Measurements from ENCODE around the gene CFAP20.

CFAP20 gene

GRCh38 chr16:58129097-58129936 lies at the start of gene CFAP20:
Gene CFAP20, minus strand, starts transcription at chr16:58129381. Its CDS starts 266 bp downstream, at chr16:58129115.
- DNase-seq (ENCODE audit: low read depth in 2 of 2) = peak; percentile 86 to 94

DNA sequence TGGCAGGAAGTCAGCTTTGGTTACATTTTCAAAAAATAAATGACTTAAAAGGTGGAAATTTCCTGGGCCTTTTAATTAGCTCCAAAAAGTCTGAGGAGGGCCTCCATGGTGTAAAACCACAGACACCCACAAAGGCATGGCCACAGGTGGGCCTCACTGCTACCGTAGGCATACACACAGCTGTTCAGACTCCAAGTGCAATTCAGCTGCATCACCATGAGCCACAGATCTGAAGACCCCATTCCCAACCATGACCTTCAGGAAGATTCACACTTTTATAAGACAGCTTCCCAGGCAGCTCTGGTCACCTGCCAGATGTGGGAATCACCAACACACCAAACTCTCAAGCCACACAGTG lies 48.2 kb upstream of the CFAP20 start:
- DNase-seq (ENCODE audit: low read depth in 2 of 2) = no peak

DNA sequence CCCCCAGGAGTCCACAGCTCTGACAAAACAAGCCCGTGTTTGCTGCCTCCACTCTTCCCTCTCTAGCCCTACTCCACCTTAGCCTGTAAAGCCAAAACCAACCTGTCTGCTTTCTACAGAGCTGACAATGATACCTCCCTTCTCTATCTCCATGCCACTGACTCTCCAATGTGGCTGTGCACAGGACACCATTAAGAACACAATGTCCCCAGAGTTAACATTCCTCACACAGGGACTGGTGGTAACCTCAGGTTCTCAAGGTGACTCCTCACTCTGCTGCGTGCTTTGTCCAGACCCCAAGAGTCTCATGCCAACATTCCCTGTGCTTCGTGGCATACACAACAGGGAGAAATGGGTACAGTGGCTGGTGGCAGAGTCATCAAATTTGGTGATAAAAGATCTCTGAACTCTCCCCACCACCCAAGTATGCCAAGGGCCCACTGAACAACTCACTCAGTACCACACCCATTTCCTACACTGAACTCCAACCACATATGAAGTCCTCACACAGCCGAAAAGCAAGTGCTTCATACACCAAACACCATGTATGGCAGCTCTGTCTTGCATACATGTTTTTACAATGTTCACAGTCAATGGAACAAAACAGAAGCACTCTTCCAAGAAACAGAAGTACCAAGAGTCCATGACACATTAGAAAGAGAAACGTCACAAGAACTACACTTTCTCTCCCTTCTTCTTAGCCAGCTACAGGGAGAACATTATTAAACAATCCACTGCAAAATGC lies 47.6 kb upstream of the CFAP20 start:
- no peak for DNase-seq (ENCODE audit: low read depth in 2 of 2)

GRCh38 chr16:58170223-58170622 lies 41.0 kb upstream of the CFAP20 start:
- DNase-seq (ENCODE audit: low read depth in 2 of 2) = no peak

DNA sequence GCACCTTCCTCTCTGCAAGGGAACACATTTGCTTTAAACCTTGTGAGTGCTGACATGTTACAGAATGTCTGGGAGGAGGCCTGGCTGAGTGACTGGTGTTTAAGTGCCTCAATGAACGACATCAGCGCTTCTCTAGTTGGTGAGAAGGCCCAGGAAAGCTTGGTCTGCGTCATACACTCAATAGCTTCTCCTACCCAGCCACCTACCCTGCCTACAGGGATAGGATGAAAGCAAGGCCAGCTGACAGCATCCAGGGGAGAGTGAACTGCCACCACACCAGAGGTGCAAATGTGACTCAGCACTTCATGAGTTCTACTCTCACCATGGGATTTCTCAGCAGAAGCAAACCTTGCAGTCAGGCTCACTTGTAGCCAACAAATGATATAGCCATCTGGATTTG lies 31.7 kb upstream of the CFAP20 start:
- no peak for DNase-seq (ENCODE audit: low read depth in 2 of 2)

- DNase-seq (ENCODE audit: low read depth in 2 of 2) = no peak
Observed at GRCh38 chr16:58158725-58159124, 29.5 kb upstream of the CFAP20 start.

DNA sequence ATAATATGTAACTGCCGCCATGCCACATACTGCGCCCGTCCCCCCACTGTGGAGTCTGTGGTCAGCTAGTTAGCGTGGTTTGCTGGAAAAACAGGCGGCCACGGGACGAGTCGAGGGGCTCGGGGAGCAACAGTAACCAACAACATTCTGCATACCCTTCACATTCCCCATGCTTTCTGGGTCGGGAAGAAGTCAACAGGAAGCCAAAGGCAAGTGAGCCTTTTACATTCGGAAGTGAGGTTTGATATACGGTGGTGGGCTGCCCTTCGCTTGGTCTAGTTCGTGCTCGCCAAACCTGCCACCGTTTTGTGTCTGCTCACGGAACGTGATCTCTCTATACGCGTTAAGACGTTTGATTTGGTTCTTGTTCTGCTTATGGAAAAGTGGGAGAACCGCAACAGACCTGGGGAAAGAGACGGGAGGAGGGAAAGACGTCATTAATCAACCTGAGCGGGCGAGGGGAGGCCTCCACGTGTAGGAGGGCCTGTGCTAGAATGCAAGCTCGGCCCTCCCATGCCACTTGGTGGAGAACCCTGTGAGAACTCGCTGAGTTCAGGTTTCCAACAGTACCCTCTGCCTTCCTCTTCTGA lies 28.9 kb upstream of the CFAP20 start:
- no peak for DNase-seq (ENCODE audit: low read depth in 2 of 2)

- no peak for DNase-seq (ENCODE audit: low read depth in 2 of 2)
Observed at GRCh38 chr16:58157239-58157638, 28.1 kb upstream of the CFAP20 start.

DNA sequence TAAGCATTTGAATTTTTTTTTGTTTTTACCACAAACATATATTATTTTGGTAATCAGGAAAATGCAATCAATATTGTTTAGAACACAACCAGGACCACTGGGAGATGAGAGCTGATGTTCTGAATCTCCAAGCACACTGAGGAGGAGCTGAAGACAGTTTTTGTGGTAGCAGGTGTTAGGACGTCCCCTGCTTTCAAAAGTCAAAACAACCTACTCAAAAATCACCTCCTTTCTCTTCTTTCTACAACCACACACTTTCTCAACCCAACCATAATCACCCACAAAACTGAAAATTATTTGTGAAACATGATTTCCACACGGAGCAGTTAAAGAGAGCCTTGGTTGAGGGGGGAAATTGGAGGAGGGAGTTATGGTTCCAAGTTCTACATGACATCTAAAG lies 26.7 kb upstream of the CFAP20 start:
- no peak for DNase-seq (ENCODE audit: low read depth in 2 of 2)

DNA sequence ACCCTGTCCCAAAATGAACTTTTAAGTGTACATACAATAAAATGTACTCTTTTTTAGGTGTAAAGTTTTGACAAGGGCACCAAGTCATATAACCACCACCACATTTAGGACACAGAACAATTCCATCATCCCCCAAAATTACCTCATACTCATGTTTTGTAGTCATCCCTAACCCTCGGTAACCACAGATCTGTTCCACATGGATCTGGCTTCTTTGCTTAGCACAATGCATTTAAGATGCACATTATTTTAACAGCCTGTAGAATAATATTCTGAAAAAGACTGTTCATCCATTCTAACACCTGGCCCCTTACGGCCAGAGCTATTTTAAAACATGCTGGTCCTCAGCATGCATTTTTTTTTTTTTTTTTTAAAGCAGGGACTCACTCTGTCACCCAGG lies 25.2 kb upstream of the CFAP20 start:
- DNase-seq (ENCODE audit: low read depth in 2 of 2) = no peak

GRCh38 chr16:58152246-58152868 lies 23.2 kb upstream of the CFAP20 start:
- no peak for DNase-seq (ENCODE audit: low read depth in 2 of 2)

DNA sequence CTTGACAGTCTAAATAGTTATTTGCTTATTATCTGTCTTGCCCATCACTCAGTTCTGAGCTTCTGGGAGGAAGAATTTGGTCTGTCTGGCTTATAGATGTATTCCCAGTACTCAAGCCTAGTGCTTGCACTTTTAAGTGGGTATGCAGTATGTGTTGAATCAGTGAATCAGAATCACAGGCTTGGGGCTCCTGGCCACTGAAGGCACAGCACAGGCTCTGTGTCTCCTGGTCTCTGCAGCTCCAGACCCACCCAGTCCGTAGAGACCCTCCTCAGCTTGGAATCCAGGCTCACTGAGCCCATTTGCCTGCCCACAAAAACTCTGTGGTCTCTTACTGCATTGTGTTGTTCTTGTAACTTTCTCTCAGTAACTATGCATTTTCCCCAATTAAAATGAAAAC lies 19.3 kb upstream of the CFAP20 start:
- DNase-seq (ENCODE audit: low read depth in 2 of 2) = no peak

DNA sequence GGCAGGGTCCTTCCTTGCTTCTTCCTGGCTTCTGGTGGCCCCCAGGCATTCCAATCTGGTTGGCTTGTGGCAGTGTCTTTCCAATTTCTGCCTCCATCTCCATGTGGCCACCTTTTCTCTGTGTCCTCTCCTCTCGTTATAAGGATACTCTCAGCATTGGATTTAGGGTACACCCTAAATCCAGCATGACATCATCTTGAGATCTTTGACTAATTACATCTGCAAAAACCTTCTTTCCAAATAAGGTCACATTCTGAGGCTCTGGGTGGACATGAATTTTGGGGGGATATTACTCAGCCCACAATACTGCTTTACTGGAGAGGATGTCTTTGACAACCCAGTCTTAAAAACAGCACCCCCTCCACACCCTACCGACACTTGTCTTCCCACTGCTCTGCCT lies 18.9 kb upstream of the CFAP20 start:
- DNase-seq (ENCODE audit: low read depth in 2 of 2) = no peak

DNA sequence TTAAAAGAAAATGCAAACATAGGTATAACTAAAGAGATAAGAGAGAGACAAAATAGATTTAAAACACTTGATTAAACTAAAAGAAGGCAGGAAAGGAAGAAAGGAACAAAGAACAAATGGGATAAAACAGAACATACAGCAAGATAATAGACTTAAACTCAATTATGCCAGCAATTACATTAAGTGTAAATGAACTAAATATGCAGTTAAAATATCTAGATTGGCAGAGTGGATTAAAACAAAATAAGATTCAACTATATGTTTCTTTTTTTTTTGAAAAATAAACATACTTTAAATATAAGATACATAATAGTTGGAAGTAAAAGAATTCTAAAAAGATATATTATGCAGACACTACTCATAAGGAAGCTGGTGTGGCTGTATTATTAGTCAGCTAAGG lies 9.7 kb upstream of the CFAP20 start:
- DNase-seq (ENCODE audit: low read depth in 2 of 2) = no peak

GRCh38 chr16:58137581-58137980 lies 8.4 kb upstream of the CFAP20 start:
- no peak for DNase-seq (ENCODE audit: low read depth in 2 of 2)

GRCh38 chr16:58128711-58129096 lies 477 bp downstream of the CFAP20 start:
- no peak for DNase-seq (ENCODE audit: low read depth in 2 of 2)

GRCh38 chr16:58128181-58128631 lies 975 bp downstream of the CFAP20 start:
- no peak for DNase-seq (ENCODE audit: low read depth in 2 of 2)

DNA sequence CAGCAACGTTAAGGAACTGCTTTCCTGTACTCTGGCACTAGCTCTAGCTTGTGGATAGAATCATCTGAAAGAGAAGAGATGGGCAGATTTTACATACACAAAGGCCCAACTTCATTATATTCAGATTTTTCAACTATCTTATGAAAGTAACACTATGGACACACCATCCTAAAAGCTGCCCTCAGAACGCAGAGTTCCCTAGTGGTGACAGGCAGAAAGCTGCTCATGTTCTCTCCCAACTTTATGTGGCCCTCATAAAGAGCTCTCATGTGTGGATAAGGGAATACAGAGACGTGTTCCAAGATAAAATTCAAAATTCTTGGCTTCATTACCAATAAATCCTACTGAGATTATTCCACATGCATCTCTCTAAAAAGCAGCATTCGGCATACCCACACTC lies 1.5 kb downstream of the CFAP20 start:
- no peak for DNase-seq (ENCODE audit: low read depth in 2 of 2)

GRCh38 chr16:58127033-58127556 lies 2.1 kb downstream of the CFAP20 start:
- no peak for DNase-seq (ENCODE audit: low read depth in 2 of 2)

DNA sequence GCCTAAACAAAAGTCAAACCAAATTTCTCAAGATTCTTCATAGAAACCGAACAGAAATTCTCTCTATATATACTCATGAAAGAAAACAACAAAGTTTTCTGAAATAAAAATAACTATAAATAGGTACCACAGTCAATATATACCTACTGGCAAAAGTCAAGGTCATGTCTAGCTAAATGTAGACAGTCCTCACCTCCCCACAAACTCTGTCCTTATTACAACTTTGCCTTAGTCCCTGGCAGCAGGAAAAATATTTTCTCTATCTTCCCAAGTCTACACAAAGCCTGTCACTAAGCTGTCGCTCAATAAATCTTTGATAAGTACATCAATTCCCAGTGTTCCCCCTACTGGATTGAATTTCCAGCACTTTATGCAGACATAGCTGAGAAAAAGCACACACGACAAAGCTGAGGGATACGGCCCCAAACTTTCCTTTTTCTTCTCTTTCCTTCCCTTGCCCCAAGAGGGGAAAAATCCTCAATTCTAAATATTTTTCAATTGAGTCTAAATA lies 2.7 kb downstream of the CFAP20 start:
- DNase-seq (ENCODE audit: low read depth in 2 of 2) = no peak

DNA sequence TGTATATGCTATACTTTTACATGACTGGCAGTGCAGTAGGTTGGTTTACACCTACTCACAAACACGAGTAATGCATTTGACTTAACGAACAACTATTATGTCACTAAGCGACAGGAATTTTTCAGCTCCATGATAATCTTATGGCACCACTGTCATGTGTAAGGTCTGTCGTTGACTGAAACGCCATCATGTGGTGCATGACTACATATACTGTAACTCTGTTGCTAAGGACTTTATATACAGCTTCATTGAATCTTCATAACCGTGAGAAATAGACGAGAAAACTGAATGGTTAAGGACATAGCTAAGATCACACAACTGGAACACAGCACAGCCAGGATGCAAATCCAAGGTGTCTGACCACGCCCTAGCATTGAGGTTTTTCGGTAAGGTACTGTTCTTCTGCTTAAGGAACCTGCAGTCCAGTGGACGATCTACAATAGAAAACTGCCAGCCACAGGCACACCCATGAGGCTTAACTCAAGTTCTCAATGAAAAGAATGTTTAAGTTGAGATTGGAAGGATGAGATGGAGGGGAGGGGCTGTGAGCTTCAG lies 3.3 kb downstream of the CFAP20 start:
- no peak for DNase-seq (ENCODE audit: low read depth in 2 of 2)

DNA sequence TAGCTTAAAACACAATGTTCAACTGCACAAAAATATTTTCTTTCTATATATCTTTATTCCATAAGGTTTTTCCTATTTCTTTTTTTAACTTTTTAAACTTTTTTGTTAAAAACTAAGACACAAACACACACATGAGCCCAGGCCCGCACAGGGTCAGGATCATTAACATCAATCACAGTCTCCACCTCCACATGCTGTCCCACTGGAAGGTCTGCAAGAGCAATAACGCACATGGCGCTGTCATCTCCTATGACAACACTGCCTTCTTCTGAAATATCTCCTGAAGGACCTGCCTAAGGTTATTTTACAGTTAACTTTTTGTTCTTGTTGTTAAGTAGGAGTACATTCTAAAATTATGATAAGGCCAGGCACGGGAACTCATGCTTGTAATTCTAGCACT lies 4.1 kb downstream of the CFAP20 start:
- no peak for DNase-seq (ENCODE audit: low read depth in 2 of 2)

Measured in stimulated activated CD8-positive, alpha-beta memory T cell treated with anti-CD3 and anti-CD28 coated beads, Interleukin-2, amount 100 ng/mL, for 1 hour (primary cell).